ENCODE data around the gene IFT25. TPM values are rescaled to one million over a fixed set of nuclear protein-coding genes. Genes with fewer than 3 reads are reported as not detected.

Gene IFT25
- total and polyA plus RNA-seq, 12 donors: 7.8 to 16.0 (median 10.7) TPM

GRCh38 chr1:53929246-53929960 is 16.1 kb downstream of the IFT25 start:
- Histone ChIP-seq H3K9me3 (peaks cover 0 to 15% (median 6%) of the 10 kb centered on the region in 11 donors), H3K36me3 (peaks cover 0 to 65% (median 0%) of the 10 kb centered on the region in 9 donors), H3K4me1 (no peaks in the 10 kb centered on the region), H3K4me3 (no peak overlapping the region), H3K27ac (no peak overlapping the region), H3K27me3 (no peaks in the 10 kb centered on the region)
- intact Hi-C loops (cut with DNase I): no loop called here
- ATAC-seq (no peak), DNase-seq (no peak)
- 81 to 87% methylated on average over 2 of the region's 2 CpGs for WGBS, 2 donors
- no peak for TF ChIP-seq CTCF (IDR thresholded peaks at IDR 0.05)

- Histone ChIP-seq H3K4me3 (no peak overlapping the region), H3K27ac (no peak overlapping the region), H3K9me3 (peaks cover 0 to 8% (median 5%) of the 10 kb centered on the region in 11 donors), H3K36me3 (peaks cover 0 to 79% (median 9%) of the 10 kb centered on the region in 9 donors), H3K4me1 (no peaks in the 10 kb centered on the region), H3K27me3 (no peaks in the 10 kb centered on the region)
- TF ChIP-seq CTCF (IDR thresholded peaks at IDR 0.05): no peak
- intact Hi-C loops (cut with DNase I): no loop called here
- no peak for DNase-seq
- ATAC-seq: no peak
- 95 to 99% methylated on average over 2 of the region's 2 CpGs for WGBS, 2 donors
Observed at GRCh38 chr1:53927376-53927881, 18.1 kb downstream of the IFT25 start.

GRCh38 chr1:53919675-53920066 is 25.8 kb downstream of the IFT25 start:
- no peak for TF ChIP-seq CTCF (IDR thresholded peaks at IDR 0.05)
- Histone ChIP-seq H3K9me3 (no peaks in the 10 kb centered on the region), H3K36me3 (peaks cover 0 to 88% (median 16%) of the 10 kb centered on the region in 9 donors), H3K4me3 (no peak overlapping the region), H3K27me3 (no peaks in the 10 kb centered on the region), H3K27ac (no peak overlapping the region), H3K4me1 (no peaks in the 10 kb centered on the region)
- intact Hi-C loops (cut with DNase I): no loop called here
- no peak for DNase-seq
- 96 to 99% methylated on average over 3 of the region's 3 CpGs for WGBS, 2 donors
- no peak for ATAC-seq

GRCh38 chr1:53918343-53918742 is 27.2 kb downstream of the IFT25 start:
- Histone ChIP-seq H3K9me3 (no peaks in the 10 kb centered on the region), H3K27me3 (no peaks in the 10 kb centered on the region), H3K36me3 (peaks cover 0 to 79% (median 16%) of the 10 kb centered on the region in 9 donors), H3K4me1 (no peaks in the 10 kb centered on the region), H3K4me3 (no peak overlapping the region), H3K27ac (no peak overlapping the region)
- TF ChIP-seq CTCF (IDR thresholded peaks at IDR 0.05): no peak
- DNase-seq (no peak), ATAC-seq (no peak)
- WGBS, 2 donors: 70 to 72% methylated on average over 5 of the region's 5 CpGs
- intact Hi-C loops (cut with DNase I): no loop called here

All from heart right ventricle (tissue), 16 donors.